Esophagus muscularis mucosa (tissue), 3 donors: ENCODE data around the gene NPEPL1.
"Not testable (repeated sequence)": the region's sequence is repeated elsewhere in the genome, so short reads cannot be mapped to it uniquely, and the experiment has no call there.

ENCODE experiments used
- CTCF ChIP-seq, 3 experiments: fragments of 200-600 bp in 2 of 3; fragments of 450-650 bp in 1 of 3; sonication (generic) in 2 of 3; IDR thresholded peaks; one replicate each; pipeline ENCODE4 v1.5.1; 2017 to 2019; ENCODE audit warnings: antibody characterized with exemption in 3 of 3, mild to moderate bottlenecking in 2 of 3, moderate library complexity in 1 of 3
- POLR2AphosphoS5 ChIP-seq, 2 donors: sonication (generic); formaldehyde crosslinking; IDR thresholded peaks; one replicate each; pipeline ENCODE4 v1.6.1; 2017; ENCODE audit warnings: antibody characterized with exemption in 2 of 2

GRCh38 chr20:58642896-58643295 lies 49.7 kb upstream of the NPEPL1 start:
- TF ChIP-seq POLR2AphosphoS5, CTCF (IDR thresholded peaks at IDR 0.05): not testable (repeated sequence)
